GM19397 (cell line): Measurements from ENCODE around the gene PACSIN1.
"Not testable (repeated sequence)": the region's sequence is repeated elsewhere in the genome, so short reads cannot be mapped to it uniquely, and the experiment has no call there.

Experiments used
- ATAC-seq: cut with Tn5 transposase; IDR thresholded peaks from one replicate; pipeline ENCODE4 v1.9.1; 2021; ENCODE audit warnings: mild to moderate bottlenecking, moderate library complexity; ENCODE audit not compliant: unreplicated experiment

PACSIN1 gene

GRCh38 chr6:34457742-34458735, 7.8 kb upstream of the PACSIN1 start:
- ATAC-seq = no peak

- no peak for ATAC-seq
Measured at GRCh38 chr6:34459899-34460593, 5.8 kb upstream of the PACSIN1 start.

- ATAC-seq = no peak
Measured at GRCh38 chr6:34460796-34461507, 4.9 kb upstream of the PACSIN1 start.

GRCh38 chr6:34462010-34462409, 3.9 kb upstream of the PACSIN1 start:
- ATAC-seq = no peak

- ATAC-seq = no peak
Measured at GRCh38 chr6:34462551-34462971, 3.3 kb upstream of the PACSIN1 start.

- no peak for ATAC-seq
Measured at GRCh38 chr6:34463299-34463698, 2.6 kb upstream of the PACSIN1 start.

- ATAC-seq = no peak
Measured at GRCh38 chr6:34463849-34464248, 2.0 kb upstream of the PACSIN1 start.

- ATAC-seq = no peak
Measured at GRCh38 chr6:34466242-34467185, 638 bp downstream of the PACSIN1 start.

GRCh38 chr6:34468378-34468892, 2.6 kb downstream of the PACSIN1 start:
- no peak for ATAC-seq

- no peak for ATAC-seq
Measured at GRCh38 chr6:34469499-34469898, 3.6 kb downstream of the PACSIN1 start.

GRCh38 chr6:34472425-34472824, 6.5 kb downstream of the PACSIN1 start:
- ATAC-seq = no peak

GRCh38 chr6:34473967-34474366, 8.1 kb downstream of the PACSIN1 start:
- no peak for ATAC-seq

GRCh38 chr6:34474754-34475153, 8.9 kb downstream of the PACSIN1 start:
- ATAC-seq = no peak

GRCh38 chr6:34475238-34475682, 9.4 kb downstream of the PACSIN1 start:
- ATAC-seq = no peak

GRCh38 chr6:34475767-34476328, 10.0 kb downstream of the PACSIN1 start:
- ATAC-seq = no peak

GRCh38 chr6:34476447-34476846, 10.6 kb downstream of the PACSIN1 start:
- no peak for ATAC-seq

- no peak for ATAC-seq
Measured at GRCh38 chr6:34476921-34477320, 11.0 kb downstream of the PACSIN1 start.

- ATAC-seq = no peak
Measured at GRCh38 chr6:34478796-34479195, 12.9 kb downstream of the PACSIN1 start.

- not testable (repeated sequence) for ATAC-seq
Measured at GRCh38 chr6:34483781-34484180, 17.9 kb downstream of the PACSIN1 start.

- no peak for ATAC-seq
Measured at GRCh38 chr6:34484391-34484790, 18.5 kb downstream of the PACSIN1 start.
